HepG2 (cell line): ENCODE results near the gene IQCE. TPM values are rescaled to one million over a fixed set of nuclear protein-coding genes. Genes with fewer than 3 reads are reported as not detected.

Experiments
- ARNT ChIP-seq: fragments of 450-650 bp; IDR thresholded peaks from 2 replicates; pipeline ENCODE4 v1.6.1; 2017
- ATF6 ChIP-seq: sonication (generic); formaldehyde crosslinking; conservative IDR thresholded peaks from 2 replicates; pipeline ENCODE4 v1.4.0; 2020; ENCODE audit warnings: missing genetic modification reagents
- CBX2 ChIP-seq, 2 experiments: fragments of 200-600 bp in 1 of 2; sonication (generic); formaldehyde crosslinking in 1 of 2; IDR thresholded peaks; 2 replicates each; pipeline versions ENCODE4 v1.7.0 to v1.8.1; 2018 to 2022; ENCODE audit warnings: low read depth in 2 of 2, low read length in 1 of 2, mild to moderate bottlenecking in 1 of 2, missing genetic modification reagents in 1 of 2
- FOXO1 ChIP-seq: sonication (generic); formaldehyde crosslinking; IDR thresholded peaks from 2 replicates; pipeline ENCODE4 v1.4.0; 2020; ENCODE audit warnings: missing genetic modification reagents
- HMGA1 ChIP-seq: sonication (generic); formaldehyde crosslinking; conservative IDR thresholded peaks from 2 replicates; pipeline ENCODE4 v1.4.0; 2020; ENCODE audit warnings: missing genetic modification reagents
- IKZF5 ChIP-seq: IDR thresholded peaks from 2 replicates; pipeline ENCODE4 v1.6.1; 2018; ENCODE audit warnings: missing genetic modification reagents, mild to moderate bottlenecking, missing compliant biosample characterization
- KDM5A ChIP-seq: fragments of 200-600 bp; sonication (generic); IDR thresholded peaks from 2 replicates; pipeline ENCODE4 v1.7.0; 2018; ENCODE audit warnings: antibody characterized with exemption, mild to moderate bottlenecking, low read length, borderline replicate concordance
- MED13 ChIP-seq: sonication (generic); formaldehyde crosslinking; IDR thresholded peaks from 2 replicates; pipeline ENCODE4 v1.5.0; 2020; ENCODE audit warnings: missing genetic modification reagents
- MYNN ChIP-seq: sonication (generic); formaldehyde crosslinking; IDR thresholded peaks from 2 replicates; pipeline ENCODE4 v1.4.0; 2020; ENCODE audit warnings: mild to moderate bottlenecking, low read depth, missing genetic modification reagents
- NFE2 ChIP-seq: sonication (generic); formaldehyde crosslinking; IDR thresholded peaks from 2 replicates; pipeline ENCODE4 v1.4.0; 2020; ENCODE audit warnings: missing genetic modification reagents
- NFRKB ChIP-seq: fragments of 450-650 bp; IDR thresholded peaks from 2 replicates; pipeline ENCODE4 v1.6.1; 2017
- SNAPC2 ChIP-seq: sonication (generic); formaldehyde crosslinking; IDR thresholded peaks from 2 replicates; pipeline ENCODE4 v1.8.1; 2022; ENCODE audit warnings: mild to moderate bottlenecking, missing genetic modification reagents
- TFDP1 ChIP-seq: IDR thresholded peaks from 2 replicates; pipeline ENCODE4 v1.6.1; 2016; ENCODE audit warnings: missing compliant biosample characterization, missing genetic modification reagents, borderline replicate concordance
- ZBTB21 ChIP-seq: sonication (generic); formaldehyde crosslinking; IDR thresholded peaks from 2 replicates; pipeline ENCODE4 v1.4.0; 2020; ENCODE audit warnings: missing genetic modification reagents
- ZFP1 ChIP-seq: IDR thresholded peaks from 2 replicates; pipeline ENCODE4 v1.6.1; 2016
- ZNF138 ChIP-seq: sonication (generic); formaldehyde crosslinking; IDR thresholded peaks from 2 replicates; pipeline ENCODE4 v1.5.0; 2020; ENCODE audit warnings: mild to moderate bottlenecking, low read depth, missing genetic modification reagents
- ZNF280B ChIP-seq: sonication (generic); formaldehyde crosslinking; IDR thresholded peaks from 2 replicates; pipeline ENCODE4 v1.5.0; 2020; ENCODE audit warnings: missing genetic modification reagents, mild to moderate bottlenecking, borderline replicate concordance
- ZNF550 ChIP-seq: sonication (generic); formaldehyde crosslinking; IDR thresholded peaks from 2 replicates; pipeline ENCODE4 v1.4.0; 2020; ENCODE audit warnings: mild to moderate bottlenecking, missing genetic modification reagents, borderline replicate concordance
- ZNF552 ChIP-seq: sonication (generic); formaldehyde crosslinking; IDR thresholded peaks from 2 replicates; pipeline ENCODE4 v1.9.0; 2022; ENCODE audit warnings: missing genetic modification reagents, mild to moderate bottlenecking, borderline replicate concordance
- polyA plus RNA-seq, 8 experiments: library from polyadenylated mRNA; depleted of rRNA in 3 of 8; stranded (reverse) in 7 of 8; unstranded in 1 of 8; fragments of >200 nt; fragmentation: Illumina TruSeq in 4 of 8; extraction: Trizol in 4 of 8; gene quantifications; 2 replicates each; pipeline versions ENCODE4 v1.2.1 to v1.2.3, GENCODE V29; 2011 to 2016; ENCODE audit warnings: low read depth in 4 of 8, missing spikeins in 1 of 8, mixed read lengths in 1 of 8; ENCODE audit not compliant: insufficient read depth in 1 of 8
- total RNA-seq, 5 experiments: library from RNA; depleted of rRNA; stranded (reverse); fragments of >200 nt; fragmentation: Illumina TruSeq; extraction: Trizol; gene quantifications; 2 replicates each; pipeline ENCODE4 v1.2.3, GENCODE V29; 2016; ENCODE audit warnings: low read depth in 1 of 5
- TF ChIP-seq, protein P1 (sequence below): sonication (generic); formaldehyde crosslinking; conservative IDR thresholded peaks from 2 replicates; pipeline ENCODE4 v1.8.0; 2022; ENCODE audit warnings: missing genetic modification reagents
- TF ChIP-seq, protein P2 (sequence below): sonication (generic); formaldehyde crosslinking; IDR thresholded peaks from 2 replicates; pipeline ENCODE4 v1.5.0; 2020; ENCODE audit warnings: mild to moderate bottlenecking, missing genetic modification reagents
- TF ChIP-seq, protein P3 (sequence below): sonication (generic); formaldehyde crosslinking; IDR thresholded peaks from 2 replicates; pipeline ENCODE4 v1.5.1; 2020; ENCODE audit warnings: missing genetic modification reagents, mild to moderate bottlenecking, borderline replicate concordance

Gene IQCE
- total and polyA plus RNA-seq, 2 of the 13 experiments (the other 11 are each of a cell fraction or from before 2014, with no cell fraction given): 1.5 to 2.5 TPM

DNA sequence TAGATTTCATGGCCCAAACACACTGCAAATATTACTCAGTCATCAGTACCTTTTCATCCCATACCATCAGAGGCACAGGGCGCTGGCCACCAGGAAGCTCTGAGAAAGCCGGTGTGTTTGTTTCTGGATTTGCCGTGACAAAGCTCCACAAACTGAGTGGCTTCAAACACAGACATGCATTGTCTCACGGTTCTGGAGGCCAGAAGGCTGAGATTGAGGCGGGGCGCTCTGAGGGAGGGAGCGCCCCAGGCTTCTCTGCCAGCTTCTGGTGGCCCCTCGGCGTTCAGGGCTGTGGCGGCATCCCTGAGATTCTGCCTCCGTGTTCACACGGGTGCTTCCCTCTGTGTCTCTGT is 69.3 kb downstream of the IQCE start (continued):
- TF ChIP-seq ATF6 (no peak), CBX2 (IDR thresholded peaks at IDR 0.05; ENCODE audit: low read depth, low read length) (no peak), CBX2 (CRISPR knock-in tag; IDR thresholded peaks at IDR 0.05; ENCODE audit: low read depth) (no peak), SNAPC2 (no peak), ZNF138 (CRISPR knock-in tag) (no peak), KDM5A (no peak), NFRKB (no peak), NFE2 (CRISPR knock-in tag) (no peak), HMGA1 (CRISPR knock-in tag) (no peak), ZFP1 (no peak), MED13 (CRISPR knock-in tag) (no peak), FOXO1 (CRISPR knock-in tag) (no peak), ZBTB21 (no peak), ZNF550 (CRISPR knock-in tag) (no peak), IKZF5 (CRISPR knock-in tag) (no peak), ARNT (no peak), ZNF552 (CRISPR knock-in tag) (no peak), TFDP1 (peak; percentile 17; the same call in 1 of the 2 replicates), ZNF280B (CRISPR knock-in tag) (no peak), MYNN (CRISPR knock-in tag) (no peak)
- TF ChIP-seq, protein P1, sequence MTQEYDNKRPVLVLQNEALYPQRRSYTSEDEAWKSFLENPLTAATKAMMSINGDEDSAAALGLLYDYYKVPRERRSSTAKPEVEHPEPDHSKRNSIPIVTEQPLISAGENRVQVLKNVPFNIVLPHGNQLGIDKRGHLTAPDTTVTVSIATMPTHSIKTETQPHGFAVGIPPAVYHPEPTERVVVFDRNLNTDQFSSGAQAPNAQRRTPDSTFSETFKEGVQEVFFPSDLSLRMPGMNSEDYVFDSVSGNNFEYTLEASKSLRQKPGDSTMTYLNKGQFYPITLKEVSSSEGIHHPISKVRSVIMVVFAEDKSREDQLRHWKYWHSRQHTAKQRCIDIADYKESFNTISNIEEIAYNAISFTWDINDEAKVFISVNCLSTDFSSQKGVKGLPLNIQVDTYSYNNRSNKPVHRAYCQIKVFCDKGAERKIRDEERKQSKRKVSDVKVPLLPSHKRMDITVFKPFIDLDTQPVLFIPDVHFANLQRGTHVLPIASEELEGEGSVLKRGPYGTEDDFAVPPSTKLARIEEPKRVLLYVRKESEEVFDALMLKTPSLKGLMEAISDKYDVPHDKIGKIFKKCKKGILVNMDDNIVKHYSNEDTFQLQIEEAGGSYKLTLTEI (CRISPR knock-in tag): no peak
- TF ChIP-seq, protein P2, sequence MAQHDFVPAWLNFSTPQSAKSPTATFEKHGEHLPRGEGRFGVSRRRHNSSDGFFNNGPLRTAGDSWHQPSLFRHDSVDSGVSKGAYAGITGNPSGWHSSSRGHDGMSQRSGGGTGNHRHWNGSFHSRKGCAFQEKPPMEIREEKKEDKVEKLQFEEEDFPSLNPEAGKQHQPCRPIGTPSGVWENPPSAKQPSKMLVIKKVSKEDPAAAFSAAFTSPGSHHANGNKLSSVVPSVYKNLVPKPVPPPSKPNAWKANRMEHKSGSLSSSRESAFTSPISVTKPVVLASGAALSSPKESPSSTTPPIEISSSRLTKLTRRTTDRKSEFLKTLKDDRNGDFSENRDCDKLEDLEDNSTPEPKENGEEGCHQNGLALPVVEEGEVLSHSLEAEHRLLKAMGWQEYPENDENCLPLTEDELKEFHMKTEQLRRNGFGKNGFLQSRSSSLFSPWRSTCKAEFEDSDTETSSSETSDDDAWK (CRISPR knock-in tag): no peak
- TF ChIP-seq, protein P3, sequence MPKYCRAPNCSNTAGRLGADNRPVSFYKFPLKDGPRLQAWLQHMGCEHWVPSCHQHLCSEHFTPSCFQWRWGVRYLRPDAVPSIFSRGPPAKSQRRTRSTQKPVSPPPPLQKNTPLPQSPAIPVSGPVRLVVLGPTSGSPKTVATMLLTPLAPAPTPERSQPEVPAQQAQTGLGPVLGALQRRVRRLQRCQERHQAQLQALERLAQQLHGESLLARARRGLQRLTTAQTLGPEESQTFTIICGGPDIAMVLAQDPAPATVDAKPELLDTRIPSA (CRISPR knock-in tag): no peak
